HCT116 (cell line): Measurements from ENCODE around the gene RPIA. TPM values are rescaled to one million over a fixed set of nuclear protein-coding genes. Genes with fewer than 3 reads are reported as not detected.

Experiments used
- ATAC-seq: fragments of 200-7000 bp; cut with Tn5 transposase; 2 replicates; pipeline ENCODE4 v1.9.1; 2020; ENCODE audit warnings: mild to moderate bottlenecking, moderate library complexity
- BruUV-seq: library from RNA; stranded (reverse); fragments of 400-500 nt; replicated peaks from 2 replicates; lab custom pipeline; 2021; lab: Mats Ljungman, UMichigan
- CTCF ChIA-PET: fragments of 300-600 bp; sonication (Branson Sonifier 250); formaldehyde crosslinking; loops from one replicate; lab custom pipeline; 2021; ENCODE audit warnings: antibody characterized with exemption; lab: Charles Lee
- POLR2A ChIA-PET: fragments of 300-600, 350-600 bp; sonication (Branson Sonifier 250); formaldehyde crosslinking; loops from one replicate; lab custom pipeline; 2021; ENCODE audit warnings: antibody characterized with exemption; lab: Charles Lee
- RAD21 ChIA-PET, 2 experiments: fragments of 300-600 bp; sonication (Branson Sonifier 250); formaldehyde crosslinking; loops; one replicate each; lab custom pipeline; 2023; ENCODE audit warnings: low total read pairs in 2 of 2; ENCODE audit not compliant: uncharacterized antibody in 2 of 2, unreplicated experiment in 2 of 2, low non-redundant PET in 1 of 2; lab: Charles Lee
- DNase-seq: peaks from one replicate; pipeline ENCODE4 v3.0.0-alpha.2; 2010; ENCODE audit warnings: low read depth, low spot score
- H2AFZ ChIP-seq: fragments of 200-600 bp; shearing (Covaris generic), sonication (generic); 2 replicates; pipeline ENCODE4 v1.6.1; 2017; ENCODE audit warnings: low read depth, mixed run types, mixed read lengths, antibody characterized with exemption, low read length; ENCODE audit not compliant: poor library complexity, severe bottlenecking
- H3K27ac ChIP-seq: 2 replicates; pipeline ENCODE4 v1.5.1; 2012; ENCODE audit warnings: low read depth, low read length
- H3K27me3 ChIP-seq: fragments of 200-600 bp; sonication (generic); 2 replicates; pipeline ENCODE4 v1.6.1; 2016; ENCODE audit warnings: mixed run types, low read length, mixed read lengths; ENCODE audit not compliant: insufficient read depth
- H3K36me3 ChIP-seq, 2 experiments: fragments of 200-500 bp in 1 of 2; fragments of 200-600 bp in 1 of 2; sonication (Bioruptor generic) in 1 of 2; sonication (generic) in 1 of 2; 2 replicates each; pipeline versions ENCODE4 v1.5.1 to v1.6.1; 2014 to 2016; ENCODE audit warnings: low read length in 2 of 2, inconsistent platforms in 1 of 2, mixed read lengths in 1 of 2, mixed run types in 1 of 2; ENCODE audit not compliant: insufficient read depth in 2 of 2, control insufficient read depth in 1 of 2
- H3K4me1 ChIP-seq, 2 experiments: fragments of 200-600 bp in 1 of 2; sonication (generic) in 1 of 2; 2 replicates each; pipeline versions ENCODE4 v1.5.1 to v1.6.1; 2012 to 2017; ENCODE audit warnings: low read length in 2 of 2, inconsistent platforms in 1 of 2, mild to moderate bottlenecking in 1 of 2, mixed read lengths in 1 of 2, mixed run types in 1 of 2, moderate library complexity in 1 of 2; ENCODE audit not compliant: insufficient read depth in 2 of 2, control insufficient read depth in 1 of 2
- H3K4me2 ChIP-seq: fragments of 200-600 bp; sonication (generic); 2 replicates; pipeline ENCODE4 v1.6.1; 2017; ENCODE audit warnings: mixed run types, low read length, mixed read lengths
- H3K4me3 ChIP-seq, 2 experiments: fragments of 200-600 bp in 1 of 2; sonication (generic) in 1 of 2; replicated peaks in 1 of 2; 2 replicates each; pipeline ENCODE4 v1.5.1; 2011 to 2016; ENCODE audit warnings: low read length in 2 of 2, control low read depth in 1 of 2, low read depth in 1 of 2, mild to moderate bottlenecking in 1 of 2, mixed read lengths in 1 of 2, mixed run types in 1 of 2
- H3K79me2 ChIP-seq: fragments of 200-600 bp; sonication (generic); 2 replicates; pipeline ENCODE4 v1.6.1; 2017; ENCODE audit warnings: mild to moderate bottlenecking, mixed run types, low read length, moderate library complexity, mixed read lengths; ENCODE audit not compliant: insufficient read depth
- H3K9ac ChIP-seq: fragments of 200-600 bp; sonication (generic); 2 replicates; pipeline ENCODE4 v1.6.1; 2016; ENCODE audit warnings: low read length, mixed read lengths
- H3K9me2 ChIP-seq: fragments of 200-600 bp; sonication (generic), shearing (Covaris generic); 2 replicates; pipeline ENCODE4 v1.6.1; 2017; ENCODE audit warnings: mixed run types, mild to moderate bottlenecking, moderate library complexity; ENCODE audit not compliant: insufficient read depth
- H3K9me3 ChIP-seq, 2 experiments: fragments of 200-500 bp in 1 of 2; fragments of 200-600 bp in 1 of 2; sonication (Bioruptor generic) in 1 of 2; sonication (generic) in 1 of 2; 2 replicates each; pipeline ENCODE4 v1.6.1; 2014 to 2017; ENCODE audit warnings: low read length in 2 of 2, mixed read lengths in 2 of 2, inconsistent platforms in 1 of 2, low read depth in 1 of 2, mild to moderate bottlenecking in 1 of 2, mixed run types in 1 of 2, moderate library complexity in 1 of 2; ENCODE audit not compliant: control insufficient read depth in 1 of 2, insufficient read depth in 1 of 2
- H4K20me1 ChIP-seq: fragments of 200-600 bp; sonication (generic), shearing (Covaris generic); 2 replicates; pipeline ENCODE4 v1.6.1; 2017; ENCODE audit warnings: mixed run types, mild to moderate bottlenecking, moderate library complexity; ENCODE audit not compliant: insufficient read depth
- CEBPB ChIP-seq: IDR thresholded peaks from 2 replicates; pipeline ENCODE4 v1.6.1; 2012; ENCODE audit warnings: low read depth
- EZH2phosphoT487 ChIP-seq: fragments of 200-600 bp; IDR thresholded peaks from 2 replicates; pipeline ENCODE4 v1.6.1; 2018; ENCODE audit warnings: antibody characterized with exemption, borderline replicate concordance
- SP1 ChIP-seq: IDR thresholded peaks from 2 replicates; pipeline ENCODE4 v1.6.1; 2012; ENCODE audit warnings: low read depth
- TCF7L2 ChIP-seq: IDR thresholded peaks from 2 replicates; pipeline ENCODE4 v1.7.0; 2011; ENCODE audit warnings: borderline replicate concordance, inconsistent platforms; ENCODE audit not compliant: insufficient read depth, insufficient read length; ENCODE audit errors: extremely low read depth
- ZBTB33 ChIP-seq: IDR thresholded peaks from 2 replicates; pipeline ENCODE4 v1.6.1; 2011; ENCODE audit warnings: mild to moderate bottlenecking, low read length, moderate library complexity; ENCODE audit not compliant: insufficient replicate concordance; ENCODE audit errors: extremely low read depth
- ZFX ChIP-seq: fragments of 450-650 bp; IDR thresholded peaks from 2 replicates; pipeline ENCODE4 v1.6.1; 2017
- intact Hi-C: fragments of 100-400 bp; cut with micrococcal nuclease; formaldehyde crosslinking; loops from 2 replicates; pipeline ENCODE4 v1.10.0; 2022
- total RNA-seq: library from RNA; stranded (reverse); gene quantifications from one replicate; pipeline ENCODE4 v1.2.1, GENCODE V29; 2021; ENCODE audit not compliant: unreplicated experiment
- TF ChIP-seq, protein P1 (sequence below): IDR thresholded peaks from 2 replicates; pipeline ENCODE4 v1.6.1; 2012

The RPIA gene
- total RNA-seq, 1 experiment from 2014 or later, result 43.3 TPM

DNA sequence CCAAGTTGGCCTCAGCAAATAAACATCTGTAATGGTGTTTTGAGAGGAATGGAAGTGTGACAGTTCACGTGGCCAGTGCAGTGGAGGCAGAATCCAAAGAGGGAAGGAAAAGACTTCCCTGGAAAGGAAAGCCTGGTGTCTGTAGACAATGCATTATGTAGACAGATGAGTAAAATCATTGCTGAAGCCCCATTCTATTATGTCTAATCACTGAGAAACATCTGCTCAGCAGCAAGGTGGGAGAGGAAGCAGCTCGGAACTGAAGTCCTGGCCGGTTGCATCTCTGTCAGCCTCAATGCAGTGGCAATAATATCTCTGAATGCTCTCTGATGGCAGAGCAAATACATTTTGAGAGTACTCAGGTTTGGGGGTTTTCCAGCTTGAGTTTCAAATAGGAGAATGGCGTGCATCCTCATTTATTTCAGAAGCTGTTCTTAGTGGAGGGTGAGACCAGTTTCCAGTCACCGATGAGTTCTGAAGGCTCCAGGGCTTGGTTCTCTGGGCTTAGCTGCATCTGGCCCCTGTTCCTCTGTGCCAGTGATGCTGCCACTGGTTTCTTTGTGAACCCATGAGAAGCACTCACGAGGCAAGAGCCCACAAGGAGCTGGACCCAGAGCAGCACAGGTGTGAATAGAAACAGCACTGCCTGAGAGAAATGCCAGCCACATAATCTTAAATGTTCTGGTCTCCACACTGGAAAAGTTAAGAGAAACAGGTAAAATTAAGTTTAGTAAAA is 63.3 kb downstream of the RPIA start (continued):
- no peak for TF ChIP-seq CEBPB
- TF ChIP-seq TCF7L2, result no peak
- TF ChIP-seq EZH2phosphoT487, result no peak
- no peak for TF ChIP-seq ZFX
- TF ChIP-seq, protein P1, sequence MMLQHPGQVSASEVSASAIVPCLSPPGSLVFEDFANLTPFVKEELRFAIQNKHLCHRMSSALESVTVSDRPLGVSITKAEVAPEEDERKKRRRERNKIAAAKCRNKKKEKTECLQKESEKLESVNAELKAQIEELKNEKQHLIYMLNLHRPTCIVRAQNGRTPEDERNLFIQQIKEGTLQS, result no peak

DNA sequence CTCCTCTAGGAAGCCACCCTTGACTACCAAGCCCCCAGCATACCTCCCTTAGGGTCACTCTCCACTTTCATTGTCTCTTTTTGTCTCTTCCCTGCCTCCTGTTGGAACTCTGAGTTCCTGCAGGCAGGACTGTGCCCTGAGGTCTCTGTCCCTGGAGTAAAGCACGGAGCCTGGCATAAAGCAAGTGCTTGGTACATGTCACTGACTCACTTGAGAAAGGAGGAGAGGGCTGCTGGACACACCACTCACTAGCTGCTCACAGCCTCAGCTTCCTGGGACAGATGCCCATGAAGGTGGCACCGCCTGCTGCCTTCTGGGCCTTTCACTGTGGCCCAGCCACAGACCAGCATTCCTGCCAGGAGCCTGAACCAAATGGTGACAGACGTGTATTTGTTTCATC is 64.4 kb downstream of the RPIA start:
- Histone ChIP-seq H3K9me3 (no peaks in the 10 kb centered on the region), H3K9ac (no peak overlapping the region), H3K4me1 (no peaks in the 10 kb centered on the region), H2AFZ (no peak overlapping the region), H3K4me2 (no peak overlapping the region), H4K20me1 (no peaks in the 10 kb centered on the region), H3K4me3 (no peak overlapping the region), H3K36me3 (peaks cover 4 to 11% of the 10 kb centered on the region in 2 experiments; a peak in 3 of 4 replicates), H3K27me3 (no peaks in the 10 kb centered on the region), H3K27ac (0 out of 2 replicates have a peak overlapping the region, but pooled peaks have one; percentile 29), H3K79me2 (no peaks in the 10 kb centered on the region), H3K9me2 (no peaks in the 10 kb centered on the region)
- ChIA-PET RAD21 (no interaction called here), CTCF (no interaction called here)
- DNase-seq (no peak), ATAC-seq (peak; percentile 32; the same call in 1 of the 2 replicates)
- no TSS peak for BruUV-seq
- no peak for TF ChIP-seq EZH2phosphoT487
- no peak for TF ChIP-seq SP1
- no peak for TF ChIP-seq ZBTB33
- TF ChIP-seq, all 23 proteins: peak for 0
- intact Hi-C loops, result no loop called here
- POLR2A ChIA-PET, result interaction anchor here (1.0 kb wide), 1 partner anchor 11 kb away, joined by 3 read pairs; no protein-coding TSS in a partner anchor
